SK-N-SH (cell line): ENCODE data around the gene C13orf42. TPM values are rescaled to one million over a fixed set of nuclear protein-coding genes. Genes with fewer than 3 reads are reported as not detected.
"Not testable (repeated sequence)": the region's sequence is repeated elsewhere in the genome, so short reads cannot be mapped to it uniquely, and the experiment has no call there.

Experiments
- CTCF ChIA-PET: fragments of 300-600, 350-600 bp; formaldehyde crosslinking; extraction: SDS; loops from one replicate; lab custom pipeline; 2021; lab: Yijun Ruan, JAX
- POLR2A ChIA-PET: fragments of 350-600 bp; sonication (Branson Sonifier 250); formaldehyde crosslinking; extraction: SDS; loops from one replicate; lab custom pipeline; 2020; ENCODE audit warnings: antibody characterized with exemption, inconsistent platforms; lab: Yijun Ruan, JAX
- DNase-seq: peaks from one replicate; pipeline ENCODE4 v3.0.0; 2012
- H2AFZ ChIP-seq: fragments of 200-600 bp; sonication (generic); 2 replicates; pipeline ENCODE4 v1.8.1; 2016; ENCODE audit warnings: antibody characterized with exemption, mild to moderate bottlenecking, low read depth
- H3F3A ChIP-seq: fragments of 200-600 bp; sonication (generic); replicated peaks from 2 replicates; pipeline ENCODE3; 2016; ENCODE audit warnings: antibody characterized with exemption, mild to moderate bottlenecking; ENCODE audit not compliant: insufficient read depth
- H3K27ac ChIP-seq, 2 experiments: fragments of 200-500 bp in 1 of 2; fragments of 200-600 bp in 1 of 2; sonication (Bioruptor generic) in 1 of 2; sonication (generic), shearing (Covaris generic) in 1 of 2; 2 replicates each; pipeline versions ENCODE4 v1.5.1 to v1.6.1; 2014 to 2016; ENCODE audit warnings: low read depth in 2 of 2, inconsistent platforms in 1 of 2, low read length in 1 of 2, mild to moderate bottlenecking in 1 of 2, mixed read lengths in 1 of 2
- H3K27me3 ChIP-seq: fragments of 200-600 bp; sonication (generic), shearing (Covaris generic); 2 replicates; pipeline ENCODE4 v1.6.1; 2016; ENCODE audit warnings: mixed run types; ENCODE audit not compliant: insufficient read depth
- H3K36me3 ChIP-seq, 2 experiments: fragments of 200-500 bp in 1 of 2; fragments of 200-600 bp in 1 of 2; sonication (Bioruptor generic) in 1 of 2; sonication (generic) in 1 of 2; replicated peaks in 1 of 2; 2 replicates each; pipeline versions ENCODE3 to v1.5.1; 2014 to 2016; ENCODE audit warnings: low read length in 1 of 2, mild to moderate bottlenecking in 1 of 2; ENCODE audit not compliant: insufficient read depth in 2 of 2, control insufficient read depth in 1 of 2
- H3K4me1 ChIP-seq, 2 experiments: fragments of 200-500 bp in 1 of 2; fragments of 200-600 bp in 1 of 2; sonication (Bioruptor generic) in 1 of 2; sonication (generic), shearing (Covaris generic) in 1 of 2; 2 replicates each; pipeline versions ENCODE4 v1.5.1 to v1.6.1; 2014 to 2016; ENCODE audit warnings: low read depth in 1 of 2, low read length in 1 of 2, mixed run types in 1 of 2; ENCODE audit not compliant: insufficient read depth in 2 of 2, control insufficient read depth in 1 of 2
- H3K4me2 ChIP-seq: fragments of 200-600 bp; sonication (generic), shearing (Covaris generic); 2 replicates; pipeline ENCODE4 v1.6.1; 2017; ENCODE audit warnings: mixed run types
- H3K4me3 ChIP-seq, 2 experiments: fragments of 200-500 bp in 1 of 2; fragments of 200-600 bp in 1 of 2; sonication (Bioruptor generic) in 1 of 2; sonication (generic), shearing (Covaris generic) in 1 of 2; 2 replicates each; pipeline versions ENCODE4 v1.5.1 to v1.8.1; 2014 to 2016; ENCODE audit warnings: low read depth in 2 of 2, inconsistent platforms in 1 of 2, low read length in 1 of 2, mild to moderate bottlenecking in 1 of 2, mixed read lengths in 1 of 2, moderate library complexity in 1 of 2
- H3K79me2 ChIP-seq: fragments of 200-600 bp; sonication (generic); 2 replicates; pipeline ENCODE4 v1.8.1; 2017; ENCODE audit warnings: mild to moderate bottlenecking; ENCODE audit not compliant: insufficient read depth
- H3K9ac ChIP-seq: fragments of 200-600 bp; sonication (generic); 2 replicates; pipeline ENCODE4 v1.6.1; 2017; ENCODE audit warnings: mixed run types
- H3K9me2 ChIP-seq: fragments of 200-600 bp; sonication (generic); 2 replicates; pipeline ENCODE4 v1.6.1; 2017; ENCODE audit warnings: mixed run types
- H3K9me3 ChIP-seq: fragments of 200-600 bp; sonication (generic); 2 replicates; pipeline ENCODE4 v1.6.1; 2017; ENCODE audit warnings: mixed run types, mild to moderate bottlenecking, moderate library complexity
- H4K20me1 ChIP-seq: fragments of 200-600 bp; sonication (generic); 2 replicates; pipeline ENCODE4 v1.6.1; 2017; ENCODE audit warnings: mild to moderate bottlenecking, mixed run types; ENCODE audit not compliant: insufficient read depth
- EZH2phosphoT487 ChIP-seq: fragments of 200-600 bp; sonication (generic); IDR thresholded peaks from 2 replicates; pipeline ENCODE4 v1.6.1; 2017; ENCODE audit warnings: low read depth, mixed run types, mild to moderate bottlenecking, antibody characterized with exemption, moderate library complexity, borderline replicate concordance
- FOXM1 ChIP-seq: IDR thresholded peaks from 2 replicates; pipeline ENCODE4 v1.4.0; 2012; ENCODE audit warnings: low read depth, mild to moderate bottlenecking
- GABPA ChIP-seq: IDR thresholded peaks from 2 replicates; pipeline ENCODE4 v1.4.0; 2012; ENCODE audit warnings: low read depth, mild to moderate bottlenecking
- GATA2 ChIP-seq: sonication (generic); formaldehyde crosslinking; IDR thresholded peaks from 2 replicates; pipeline ENCODE4 v1.5.0; 2020; ENCODE audit warnings: mild to moderate bottlenecking, missing genetic modification reagents
- MEF2A ChIP-seq: IDR thresholded peaks from 2 replicates; pipeline ENCODE4 v1.4.0; 2012; ENCODE audit warnings: low read depth, borderline replicate concordance
- MXI1 ChIP-seq: IDR thresholded peaks from 2 replicates; pipeline ENCODE4 v1.6.1; 2012; ENCODE audit warnings: mild to moderate bottlenecking, low read depth, low read length, improper control_type of control experiment
- NFIC ChIP-seq: IDR thresholded peaks from 2 replicates; pipeline ENCODE4 v1.4.0; 2012; ENCODE audit warnings: borderline replicate concordance
- NRF1 ChIP-seq: IDR thresholded peaks from 2 replicates; pipeline ENCODE4 v1.6.1; 2012; ENCODE audit warnings: low read depth, mild to moderate bottlenecking, low read length
- POLR2AphosphoS5 ChIP-seq: IDR thresholded peaks from 2 replicates; pipeline ENCODE4 v1.6.1; 2012; ENCODE audit warnings: low read depth, low read length
- WGBS: methylation state at CpG from one replicate; pipeline ENCODE4 v1.1.6; 2017; ENCODE audit warnings: low lambda C conversion rate; 5-methylcytosine and 5-hydroxymethylcytosine counted together
- polyA plus RNA-seq, 3 experiments: library from polyadenylated mRNA; depleted of rRNA; stranded (reverse); fragments of >200 nt; gene quantifications; 2 replicates each; pipeline ENCODE4 v1.2.3, GENCODE V29; 2012
- TF ChIP-seq, protein P1 (sequence below): fragments of 150-350 bp; IDR thresholded peaks from 2 replicates; pipeline ENCODE4 v1.6.1; 2016; ENCODE audit warnings: mild to moderate bottlenecking, low read depth, low read length
- TF ChIP-seq, protein P2 (sequence below): fragments of 200-600 bp; sonication (generic); IDR thresholded peaks from 2 replicates; pipeline ENCODE4 v1.6.1; 2017; ENCODE audit warnings: antibody characterized with exemption, mild to moderate bottlenecking, moderate library complexity
- TF ChIP-seq, protein P3 (sequence below): IDR thresholded peaks from 2 replicates; pipeline ENCODE4 v1.4.0; 2012; ENCODE audit warnings: low read depth, borderline replicate concordance

The C13orf42 gene
- polyA plus RNA-seq, 1 of the 3 experiments (the other 2 are of a cell fraction) = not detected

DNA sequence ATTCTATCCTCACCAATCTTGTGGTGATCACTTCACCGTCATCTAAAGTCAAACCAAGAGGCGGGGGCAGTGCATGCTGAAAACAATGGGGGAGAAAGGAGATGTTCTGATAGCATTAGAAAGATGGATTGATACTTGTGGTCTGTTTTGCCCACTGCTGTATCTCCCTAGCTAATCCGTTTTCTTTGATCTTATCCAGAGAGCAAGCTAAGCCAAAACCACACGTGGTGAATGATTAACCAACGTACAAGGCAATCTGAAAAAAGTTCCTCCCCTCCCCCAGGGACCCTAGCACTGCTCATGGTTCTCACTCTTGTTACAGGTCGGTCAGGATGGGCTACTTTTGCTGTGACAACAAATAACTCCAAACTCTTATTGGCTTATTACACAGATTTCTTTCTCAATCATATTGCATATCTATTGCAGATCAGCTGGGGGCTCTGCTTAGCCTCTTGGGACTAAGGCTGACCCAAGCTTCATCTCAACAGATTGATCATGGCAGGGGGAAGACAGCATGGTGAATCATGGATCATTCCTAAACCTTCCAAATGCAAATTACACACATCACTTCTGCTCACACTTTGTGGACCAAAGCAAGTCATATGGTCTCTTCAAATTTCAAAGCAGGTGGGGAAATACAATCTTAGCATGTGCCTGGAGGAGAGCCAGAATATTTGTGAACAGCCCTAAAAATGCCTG is 11.9 kb upstream of the C13orf42 start:
- Histone ChIP-seq H3K36me3 (no peaks in the 10 kb centered on the region), H3K27ac (no peak overlapping the region), H3K9ac (no peak overlapping the region), H3K9me3 (no peaks in the 10 kb centered on the region), H3K9me2 (no peaks in the 10 kb centered on the region), H3K4me1 (no peaks in the 10 kb centered on the region), H3K79me2 (no peaks in the 10 kb centered on the region), H3K4me2 (no peak overlapping the region), H3F3A (no peaks in the 10 kb centered on the region), H2AFZ (no peak overlapping the region), H3K27me3 (0 out of 2 replicates have a peak, but pooled peaks cover 13% of the 10 kb centered on the region), H3K4me3 (no peak overlapping the region), H4K20me1 (no peaks in the 10 kb centered on the region)
- TF ChIP-seq POLR2AphosphoS5 (no peak), GATA2 (CRISPR knock-in tag) (peak; percentile 31; the same call in 1 of the 2 replicates)
- TF ChIP-seq, protein P1, sequence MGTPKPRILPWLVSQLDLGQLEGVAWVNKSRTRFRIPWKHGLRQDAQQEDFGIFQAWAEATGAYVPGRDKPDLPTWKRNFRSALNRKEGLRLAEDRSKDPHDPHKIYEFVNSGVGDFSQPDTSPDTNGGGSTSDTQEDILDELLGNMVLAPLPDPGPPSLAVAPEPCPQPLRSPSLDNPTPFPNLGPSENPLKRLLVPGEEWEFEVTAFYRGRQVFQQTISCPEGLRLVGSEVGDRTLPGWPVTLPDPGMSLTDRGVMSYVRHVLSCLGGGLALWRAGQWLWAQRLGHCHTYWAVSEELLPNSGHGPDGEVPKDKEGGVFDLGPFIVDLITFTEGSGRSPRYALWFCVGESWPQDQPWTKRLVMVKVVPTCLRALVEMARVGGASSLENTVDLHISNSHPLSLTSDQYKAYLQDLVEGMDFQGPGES = no peak
- ChIA-PET CTCF (interaction anchor here (1.7 to 4.5 kb wide), 6 partner anchors 11 to 1005 kb away, joined by 9 to 65 read pairs (median 12); partner anchors contain the start of gene C13orf42), POLR2A (interaction anchor here (0.6 to 0.9 kb wide), 2 partner anchors 12 to 101 kb away, joined by 3 to 5 read pairs; no protein-coding TSS in a partner anchor)
- no peak for DNase-seq
- 30% methylated on average over 6 of the region's 6 CpGs for WGBS

DNA sequence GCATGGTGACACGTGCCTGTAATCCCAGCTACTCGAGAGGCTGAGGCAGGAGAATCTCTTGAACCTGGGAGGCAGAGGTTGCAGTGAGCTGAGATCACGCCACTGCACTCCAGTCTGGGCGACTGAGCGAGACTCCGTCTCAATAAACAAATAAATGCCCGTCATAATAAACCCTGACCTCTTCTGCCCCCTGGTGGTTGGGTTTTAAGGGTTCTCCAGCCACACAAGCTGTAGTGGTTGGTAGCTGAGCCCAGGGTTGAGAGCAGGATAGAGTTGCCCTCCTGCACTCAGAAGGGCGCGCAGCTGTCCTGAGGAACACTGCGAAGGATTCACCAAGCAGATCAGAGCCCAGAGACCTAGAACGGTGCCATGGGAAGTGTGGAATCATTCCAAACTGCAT is 9.8 kb upstream of the C13orf42 start:
- H3K4me2 ChIP-seq, H3K9me3 ChIP-seq, H2AFZ ChIP-seq, H3K36me3 ChIP-seq, H3K27ac ChIP-seq, POLR2A ChIA-PET, H3K79me2 ChIP-seq, H3K4me1 ChIP-seq, H3K4me3 ChIP-seq, H4K20me1 ChIP-seq, DNase-seq, H3K9me2 ChIP-seq, H3K9ac ChIP-seq, H3F3A ChIP-seq: not testable (repeated sequence)
- TF ChIP-seq, protein P2, sequence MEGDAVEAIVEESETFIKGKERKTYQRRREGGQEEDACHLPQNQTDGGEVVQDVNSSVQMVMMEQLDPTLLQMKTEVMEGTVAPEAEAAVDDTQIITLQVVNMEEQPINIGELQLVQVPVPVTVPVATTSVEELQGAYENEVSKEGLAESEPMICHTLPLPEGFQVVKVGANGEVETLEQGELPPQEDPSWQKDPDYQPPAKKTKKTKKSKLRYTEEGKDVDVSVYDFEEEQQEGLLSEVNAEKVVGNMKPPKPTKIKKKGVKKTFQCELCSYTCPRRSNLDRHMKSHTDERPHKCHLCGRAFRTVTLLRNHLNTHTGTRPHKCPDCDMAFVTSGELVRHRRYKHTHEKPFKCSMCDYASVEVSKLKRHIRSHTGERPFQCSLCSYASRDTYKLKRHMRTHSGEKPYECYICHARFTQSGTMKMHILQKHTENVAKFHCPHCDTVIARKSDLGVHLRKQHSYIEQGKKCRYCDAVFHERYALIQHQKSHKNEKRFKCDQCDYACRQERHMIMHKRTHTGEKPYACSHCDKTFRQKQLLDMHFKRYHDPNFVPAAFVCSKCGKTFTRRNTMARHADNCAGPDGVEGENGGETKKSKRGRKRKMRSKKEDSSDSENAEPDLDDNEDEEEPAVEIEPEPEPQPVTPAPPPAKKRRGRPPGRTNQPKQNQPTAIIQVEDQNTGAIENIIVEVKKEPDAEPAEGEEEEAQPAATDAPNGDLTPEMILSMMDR = peak; percentile 45
- 0 out of 2 replicates have a peak, but pooled peaks cover 13% of the 10 kb centered on the region for H3K27me3 ChIP-seq
- CTCF ChIA-PET = interaction anchor here (0.7 to 3.0 kb wide), 3 partner anchors 8 to 168 kb away, joined by 3 to 12 read pairs (median 4); no protein-coding TSS in a partner anchor
- 55% methylated on average over 5 of the region's 11 CpGs for WGBS

DNA sequence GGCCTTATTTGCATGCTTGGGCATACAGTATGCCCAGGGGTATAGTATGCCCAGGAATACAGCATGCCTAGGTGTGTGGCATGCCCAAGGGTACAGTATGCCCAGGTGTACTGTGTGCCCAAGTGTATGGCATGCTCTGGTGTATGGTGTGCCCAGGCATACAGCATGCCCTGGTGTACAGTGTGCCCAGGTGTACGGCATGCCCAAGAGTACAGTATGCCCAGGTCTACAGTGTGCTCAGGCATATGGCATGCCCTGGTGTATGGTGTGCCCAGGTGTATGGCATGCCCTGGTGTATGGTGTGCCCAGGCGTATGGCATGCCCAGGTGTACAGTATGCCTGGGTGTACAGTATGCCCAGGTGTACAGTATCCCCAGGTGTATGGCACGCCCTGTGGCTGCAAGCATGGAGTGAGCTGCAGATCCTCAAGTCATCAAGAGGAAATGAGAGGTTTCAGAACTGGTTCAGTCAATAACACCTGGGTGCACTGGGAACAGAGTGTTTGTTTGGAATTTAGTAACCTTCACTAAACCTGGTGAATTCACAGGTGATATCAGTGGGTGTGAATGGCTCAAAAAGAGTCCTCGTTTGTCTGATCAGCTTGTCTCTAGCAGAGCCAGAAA is 7.8 kb upstream of the C13orf42 start:
- H3K9me3 ChIP-seq = no peaks in the 10 kb centered on the region
- no peaks in the 10 kb centered on the region for H3F3A ChIP-seq
- no peak overlapping the region for H3K27ac ChIP-seq
- no peak overlapping the region for H3K4me2 ChIP-seq
- H2AFZ ChIP-seq = no peak overlapping the region
- H3K4me1 ChIP-seq = no peaks in the 10 kb centered on the region
- TF ChIP-seq GABPA (no peak), MEF2A (no peak), NRF1 (no peak), POLR2AphosphoS5 (no peak), FOXM1 (no peak), EZH2phosphoT487 (no peak), MXI1 (no peak), NFIC (no peak), GATA2 (CRISPR knock-in tag) (no peak)
- TF ChIP-seq, protein P3, sequence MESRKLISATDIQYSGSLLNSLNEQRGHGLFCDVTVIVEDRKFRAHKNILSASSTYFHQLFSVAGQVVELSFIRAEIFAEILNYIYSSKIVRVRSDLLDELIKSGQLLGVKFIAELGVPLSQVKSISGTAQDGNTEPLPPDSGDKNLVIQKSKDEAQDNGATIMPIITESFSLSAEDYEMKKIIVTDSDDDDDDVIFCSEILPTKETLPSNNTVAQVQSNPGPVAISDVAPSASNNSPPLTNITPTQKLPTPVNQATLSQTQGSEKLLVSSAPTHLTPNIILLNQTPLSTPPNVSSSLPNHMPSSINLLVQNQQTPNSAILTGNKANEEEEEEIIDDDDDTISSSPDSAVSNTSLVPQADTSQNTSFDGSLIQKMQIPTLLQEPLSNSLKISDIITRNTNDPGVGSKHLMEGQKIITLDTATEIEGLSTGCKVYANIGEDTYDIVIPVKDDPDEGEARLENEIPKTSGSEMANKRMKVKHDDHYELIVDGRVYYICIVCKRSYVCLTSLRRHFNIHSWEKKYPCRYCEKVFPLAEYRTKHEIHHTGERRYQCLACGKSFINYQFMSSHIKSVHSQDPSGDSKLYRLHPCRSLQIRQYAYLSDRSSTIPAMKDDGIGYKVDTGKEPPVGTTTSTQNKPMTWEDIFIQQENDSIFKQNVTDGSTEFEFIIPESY = no peak
- WGBS = 36% methylated on average over 1 of the region's 4 CpGs
- DNase-seq = no peak
- peaks cover 2% of the 10 kb centered on the region; the same call in 1 of the 2 replicates for H3K27me3 ChIP-seq
- H3K36me3 ChIP-seq = no peaks in the 10 kb centered on the region
- no peaks in the 10 kb centered on the region for H3K9me2 ChIP-seq
- no peak overlapping the region for H3K9ac ChIP-seq
- no peaks in the 10 kb centered on the region for H4K20me1 ChIP-seq
- POLR2A ChIA-PET = no interaction called here
- H3K79me2 ChIP-seq = no peaks in the 10 kb centered on the region
- CTCF ChIA-PET = no interaction called here
- no peak overlapping the region for H3K4me3 ChIP-seq
